ENCODE results near the gene CARD10.
"Not testable (repeated sequence)": the region's sequence is repeated elsewhere in the genome, so short reads cannot be mapped to it uniquely, and the experiment has no call there.

Gene CARD10

DNA sequence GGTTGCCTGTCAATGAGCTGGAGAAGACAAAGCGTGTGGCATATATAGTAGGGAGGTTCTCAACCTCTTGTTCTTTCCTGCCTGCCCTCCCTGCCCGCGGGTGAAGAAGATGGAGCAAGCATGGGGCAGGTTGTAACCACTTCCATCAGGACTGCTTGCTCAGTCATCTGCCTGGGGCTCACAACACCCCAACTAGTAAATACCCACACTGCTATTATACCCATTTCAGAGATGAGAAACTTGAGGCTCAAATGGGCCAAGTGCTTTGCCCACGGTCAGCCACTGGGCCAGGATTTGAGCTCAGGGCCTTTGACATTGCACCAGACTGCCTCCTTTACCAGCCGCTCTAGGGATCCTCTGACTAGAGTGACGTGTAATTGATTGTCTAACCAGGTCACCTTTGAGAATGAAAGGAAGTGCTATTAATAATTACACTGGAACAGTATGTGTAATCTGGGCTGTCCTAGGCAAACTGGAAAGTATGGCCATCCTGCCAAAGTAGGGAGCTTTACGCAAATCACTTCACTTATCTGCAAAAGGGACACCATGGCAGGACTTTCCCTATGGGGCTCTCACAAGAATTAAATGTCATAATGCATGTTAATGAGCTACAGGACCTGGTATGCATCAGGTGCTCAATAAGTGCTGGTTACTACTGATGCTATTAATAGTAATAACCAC, 38.2 kb upstream of the CARD10 start:
- in situ Hi-C loops (cut with MboI; ENCODE audit: low sequenced_read_pairs): no loop called here

DNA sequence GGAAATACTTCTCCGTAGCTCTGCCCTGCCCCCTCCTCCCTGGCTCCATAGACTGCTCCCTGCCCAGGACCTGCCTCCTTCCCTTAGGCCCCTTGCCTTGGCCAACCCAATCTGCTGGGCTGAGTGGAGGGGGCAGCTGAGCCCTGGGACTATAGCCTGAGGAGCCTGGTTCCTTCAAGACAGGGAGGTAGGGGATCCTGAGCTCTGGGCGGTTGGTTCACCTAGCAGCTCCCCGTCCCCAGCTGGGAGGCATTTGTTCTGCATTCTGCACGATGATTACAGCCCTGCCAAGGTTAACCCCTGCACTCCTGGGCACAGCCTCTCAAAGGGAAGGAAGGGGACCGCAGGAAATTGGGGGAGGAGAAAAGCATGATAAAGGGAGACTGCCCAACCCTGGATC, 37.5 kb upstream of the CARD10 start:
- in situ Hi-C loops (cut with MboI; ENCODE audit: low sequenced_read_pairs): no loop called here

DNA sequence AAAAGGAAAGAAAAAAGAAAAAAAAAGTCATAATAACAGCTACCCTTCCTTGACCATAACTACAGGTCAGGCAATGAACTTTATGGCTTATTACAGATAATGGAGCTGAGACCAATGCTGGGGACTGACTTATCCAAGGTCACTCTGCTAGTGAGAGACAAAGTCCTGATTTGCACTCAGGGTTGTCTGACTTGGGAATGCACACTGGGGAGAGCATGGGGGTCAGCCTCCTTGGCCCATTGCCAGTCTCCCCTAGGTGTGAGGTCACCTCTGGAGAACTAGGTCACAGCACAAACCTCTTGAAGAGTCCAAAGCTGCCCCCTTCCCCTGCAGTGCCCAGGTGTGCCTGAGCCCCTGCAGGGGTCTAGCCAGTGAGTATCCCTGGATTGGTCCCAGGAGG, 35.8 kb upstream of the CARD10 start:
- in situ Hi-C loops (cut with MboI; ENCODE audit: low sequenced_read_pairs): no loop called here

DNA sequence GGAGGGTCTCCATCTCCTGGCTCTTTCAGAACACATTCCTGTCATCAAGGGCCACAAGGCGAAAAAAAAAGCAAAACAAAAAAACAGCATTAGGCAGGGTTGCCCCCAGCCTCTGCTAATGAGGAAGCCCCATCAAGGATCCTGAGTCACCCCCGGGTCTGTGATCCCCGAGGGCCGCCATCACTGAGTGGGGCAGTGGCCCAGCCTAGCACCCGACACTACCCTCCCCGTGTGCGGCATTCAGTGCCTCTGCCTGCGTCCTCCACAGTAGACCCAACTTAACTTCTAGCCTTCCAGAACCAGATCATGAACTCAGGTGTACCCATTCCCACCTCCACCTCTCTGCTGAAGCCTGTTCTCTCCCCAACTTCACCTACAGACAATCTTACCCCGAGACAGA, 34.5 kb upstream of the CARD10 start:
- in situ Hi-C loops (cut with MboI; ENCODE audit: low sequenced_read_pairs): no loop called here

DNA sequence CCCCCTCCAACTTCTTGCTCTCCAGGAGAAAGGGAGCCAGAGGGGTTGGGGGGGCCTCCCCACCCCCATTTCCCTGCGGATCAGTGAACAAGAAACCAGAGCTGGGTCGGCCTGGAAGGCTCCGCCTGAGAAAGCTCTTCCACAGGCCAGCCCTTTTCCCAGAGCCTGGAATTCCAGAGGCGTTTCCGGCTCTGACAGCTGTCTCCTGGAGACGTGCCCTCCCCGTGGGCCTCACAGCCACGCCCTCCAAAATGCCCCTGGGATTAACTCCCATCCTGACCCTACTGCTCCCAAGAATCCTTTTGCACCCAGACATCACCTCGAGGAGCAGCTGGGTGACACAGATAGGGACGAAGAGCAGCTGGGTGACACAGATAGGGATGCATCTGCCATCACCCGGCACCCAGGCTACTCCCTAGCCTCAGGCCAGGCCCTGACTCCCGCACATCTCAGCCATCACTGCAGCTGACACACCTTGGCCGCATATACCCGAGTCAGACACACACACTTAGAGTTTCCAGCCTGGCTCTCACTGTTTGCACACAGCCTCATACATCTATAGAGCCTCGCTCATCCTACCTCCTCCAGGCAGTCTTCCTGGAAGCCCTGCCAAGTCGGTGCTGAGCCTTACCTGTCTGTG, 33.4 kb upstream of the CARD10 start:
- in situ Hi-C loops (cut with MboI; ENCODE audit: low sequenced_read_pairs): no loop called here

DNA sequence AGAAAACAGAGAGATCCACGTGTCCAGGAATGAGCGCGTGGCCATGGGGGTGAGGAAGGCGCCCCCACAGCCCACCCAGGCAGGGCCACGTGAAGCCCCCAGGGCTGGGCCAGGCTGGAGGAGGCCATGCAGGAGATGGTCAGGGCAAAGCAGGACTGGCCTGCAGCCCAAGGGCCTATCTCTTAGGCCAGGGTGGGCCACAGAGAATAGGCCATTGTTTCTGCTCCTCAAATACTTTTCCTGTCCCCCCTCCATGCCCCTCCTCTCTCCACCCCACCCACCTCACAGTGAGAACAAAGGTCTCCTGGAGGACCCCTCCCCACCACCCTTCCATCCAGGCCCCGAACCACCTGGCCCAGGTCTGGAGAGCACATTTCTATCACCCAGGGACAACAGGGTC, 32.8 kb upstream of the CARD10 start:
- in situ Hi-C loops (cut with MboI; ENCODE audit: low sequenced_read_pairs): no loop called here

DNA sequence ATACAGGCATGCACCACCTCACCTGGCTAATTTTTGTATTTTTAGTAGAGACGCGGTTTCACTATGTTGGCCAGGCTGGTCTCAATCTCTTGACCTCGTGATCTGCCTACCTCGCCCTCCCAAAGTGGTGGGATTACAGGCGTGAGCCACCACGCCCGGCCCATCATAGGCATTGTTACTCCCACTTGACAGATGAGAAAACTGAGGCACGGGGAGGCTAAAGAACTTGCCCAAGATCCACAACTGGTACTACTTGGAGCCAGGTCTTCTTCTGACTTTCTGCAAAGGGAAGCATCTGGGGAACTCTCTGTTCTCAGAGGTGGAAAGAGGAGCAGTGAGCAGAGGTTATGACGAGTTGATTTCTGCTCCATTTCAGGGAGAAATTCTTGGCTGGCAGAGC, 31.7 kb upstream of the CARD10 start:
- in situ Hi-C loops (cut with MboI; ENCODE audit: low sequenced_read_pairs): not testable (repeated sequence)

DNA sequence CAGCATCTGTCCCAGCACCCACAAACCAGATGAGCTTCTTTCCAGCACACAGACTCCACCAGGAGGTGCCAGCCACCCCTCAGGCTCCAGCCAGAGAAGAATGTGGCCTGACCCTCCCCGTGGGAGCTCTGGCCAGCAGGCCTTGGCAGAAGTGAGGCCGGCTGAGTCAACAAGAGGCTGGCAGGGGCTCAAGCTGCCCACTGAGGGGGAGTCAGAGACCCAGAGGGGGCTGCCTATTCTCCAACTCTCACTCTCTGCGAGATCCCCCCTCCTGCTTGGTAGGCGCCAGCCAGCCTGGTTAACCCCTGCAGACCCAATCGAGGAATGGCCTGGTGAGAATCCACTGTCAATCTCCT, 30.5 kb upstream of the CARD10 start:
- in situ Hi-C loops (cut with MboI; ENCODE audit: low sequenced_read_pairs): no loop called here

DNA sequence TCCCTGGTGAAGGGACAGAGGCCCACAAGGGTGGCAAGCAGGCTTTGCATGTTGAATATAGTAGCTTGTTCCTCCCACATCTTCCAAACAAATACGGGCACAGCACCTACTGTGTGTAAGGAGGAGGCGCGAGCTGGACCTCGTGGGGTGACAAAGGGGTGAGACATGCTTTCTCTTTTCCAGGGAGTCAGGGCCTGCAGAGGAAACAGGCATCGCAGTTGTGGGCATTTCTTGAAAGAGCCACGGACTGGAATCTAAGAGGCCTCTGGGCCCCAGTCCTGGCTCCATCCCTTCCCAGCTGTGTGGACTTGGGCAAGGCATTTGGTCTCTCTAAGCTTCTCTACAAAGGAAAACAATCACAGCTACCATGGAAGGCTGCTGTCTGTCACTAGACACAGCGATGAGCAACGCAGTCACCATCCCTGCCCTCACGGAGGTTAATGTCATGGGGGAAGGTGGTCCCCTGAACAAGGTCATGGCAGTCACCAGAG, 28.1 kb upstream of the CARD10 start:
- in situ Hi-C loops (cut with MboI; ENCODE audit: low sequenced_read_pairs): no loop called here

DNA sequence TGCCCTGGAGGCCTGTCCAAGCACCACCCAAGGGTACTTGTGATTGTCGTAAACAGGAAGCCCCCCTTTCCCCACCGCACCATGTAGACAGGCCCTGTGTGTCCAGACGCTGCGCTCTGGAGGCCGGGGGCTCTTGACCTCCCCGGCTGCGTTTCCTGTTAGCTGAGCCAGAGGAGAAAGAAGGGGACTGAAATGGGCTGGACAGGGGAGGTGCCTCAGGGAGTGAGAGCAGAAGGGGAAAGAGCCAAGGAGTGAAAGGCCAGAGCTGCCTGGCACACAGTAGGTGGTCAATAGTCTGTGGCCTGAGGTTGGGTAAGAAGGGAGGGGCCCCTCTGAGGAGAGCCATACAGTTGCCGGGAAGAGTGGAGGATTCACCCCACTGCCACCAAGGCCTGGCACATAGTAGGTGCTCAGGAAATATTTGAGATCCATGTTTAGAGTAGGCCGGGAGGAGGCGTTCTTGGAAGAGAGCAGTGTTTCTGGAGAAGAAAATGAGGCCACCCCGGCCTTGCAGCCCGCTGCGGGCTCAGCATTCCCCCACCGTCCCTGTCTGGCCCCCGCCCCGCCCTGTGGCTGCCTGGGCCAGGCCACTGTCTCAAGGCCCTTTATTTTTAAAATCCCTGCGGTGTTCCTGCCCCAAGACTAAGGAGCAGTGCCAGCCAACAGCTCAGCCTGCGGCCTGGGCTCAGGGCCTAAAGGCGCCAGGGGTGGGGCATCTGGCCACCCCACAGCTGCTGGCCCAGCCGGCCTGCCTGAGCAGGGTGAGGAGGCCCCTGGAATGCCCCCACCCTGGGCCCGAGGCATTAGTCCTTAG, 27.4 kb upstream of the CARD10 start:
- in situ Hi-C loops (cut with MboI; ENCODE audit: low sequenced_read_pairs): no loop called here

DNA sequence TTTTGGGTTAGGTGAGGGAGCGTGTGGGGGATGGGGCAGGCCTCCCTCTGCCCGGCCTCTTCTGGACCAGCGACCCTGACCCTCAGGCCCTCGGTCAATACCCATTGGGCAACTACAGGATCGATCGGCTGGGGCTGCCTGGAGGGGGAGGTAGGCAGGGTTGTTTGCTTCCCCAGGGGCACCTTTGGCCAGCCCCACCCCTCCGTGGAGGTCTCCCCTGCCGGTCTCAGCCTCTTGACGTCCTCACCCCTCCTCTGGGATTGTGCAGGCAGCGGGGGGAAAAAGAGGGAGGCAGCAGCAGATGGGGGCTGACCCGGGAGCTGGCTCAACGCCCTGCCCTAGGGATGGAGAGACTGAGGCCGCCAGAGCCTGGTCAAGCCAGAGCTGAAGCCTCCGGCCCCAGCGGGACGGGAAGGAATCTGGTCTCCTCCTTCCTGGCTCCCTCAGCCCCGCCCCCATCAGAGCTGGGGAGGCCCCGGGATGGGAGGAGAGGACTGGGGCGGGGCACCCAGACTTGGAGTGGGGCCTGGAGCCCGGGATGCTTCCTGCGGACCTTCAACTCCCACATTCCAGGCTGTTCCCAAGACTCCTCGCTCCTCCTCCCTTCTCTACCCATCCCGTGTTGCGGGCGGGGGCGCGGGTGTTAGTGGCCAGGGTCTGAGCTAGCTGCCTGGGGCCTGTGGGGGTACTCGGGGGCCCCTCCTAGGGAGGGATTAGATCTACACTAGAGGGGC, 26.7 kb upstream of the CARD10 start:
- in situ Hi-C loops (cut with MboI; ENCODE audit: low sequenced_read_pairs): no loop called here

DNA sequence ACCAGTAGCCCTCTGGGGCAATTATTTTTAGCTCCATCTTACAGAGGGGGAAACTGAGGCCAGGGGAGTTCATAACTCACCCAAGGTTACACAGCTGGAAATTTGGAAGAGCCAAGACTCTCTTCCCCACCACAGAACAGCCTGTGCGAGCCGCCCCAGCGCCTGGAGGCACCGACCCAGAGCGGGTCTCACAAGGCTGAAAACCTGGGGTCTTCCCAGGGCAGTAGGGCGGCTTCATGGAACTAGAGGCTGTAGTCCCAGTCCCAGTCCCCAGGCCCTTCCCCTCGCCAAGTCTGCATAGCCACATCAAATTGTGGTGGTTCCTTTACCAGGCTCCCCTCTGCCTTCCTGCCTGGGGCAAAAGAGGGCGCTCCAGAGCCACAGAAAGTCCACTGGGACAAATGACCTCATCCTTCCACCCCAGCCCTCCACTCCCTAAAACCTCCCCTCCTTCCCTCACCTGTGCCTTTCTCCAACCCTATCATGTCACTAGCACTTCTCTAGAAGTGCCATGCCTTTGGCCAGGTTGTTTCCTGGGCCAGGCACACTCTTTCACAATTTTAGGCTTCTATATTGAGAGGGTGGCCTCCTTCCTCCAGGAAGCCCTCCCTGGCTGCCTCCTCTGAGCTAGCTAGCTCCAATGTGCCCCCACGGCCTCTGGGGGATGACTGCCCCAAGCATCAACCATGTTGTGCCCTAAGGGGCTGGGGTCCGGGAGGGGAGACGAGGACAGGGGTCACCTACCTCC, 25.9 kb upstream of the CARD10 start:
- in situ Hi-C loops (cut with MboI; ENCODE audit: low sequenced_read_pairs): no loop called here

DNA sequence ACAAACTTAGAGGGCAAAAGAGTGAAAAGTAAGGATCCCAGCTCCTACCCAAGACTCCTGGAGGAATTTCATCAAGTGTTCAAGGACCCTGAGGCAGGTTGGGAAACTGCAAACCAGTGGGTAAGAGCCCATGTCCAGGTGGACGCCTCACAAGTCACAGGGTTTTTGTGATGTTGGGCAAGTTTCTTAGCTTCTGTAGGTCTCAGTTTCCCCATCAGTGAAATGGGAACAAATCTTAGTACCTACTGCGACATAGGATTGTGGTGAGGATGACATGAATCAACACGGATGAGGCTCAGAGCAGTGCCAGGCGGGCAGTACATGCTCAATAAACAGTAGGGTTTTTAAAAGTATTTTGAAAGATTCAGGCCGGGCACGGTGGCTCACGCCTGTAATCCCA, 23.7 kb upstream of the CARD10 start:
- in situ Hi-C loops (cut with MboI; ENCODE audit: low sequenced_read_pairs): no loop called here

DNA sequence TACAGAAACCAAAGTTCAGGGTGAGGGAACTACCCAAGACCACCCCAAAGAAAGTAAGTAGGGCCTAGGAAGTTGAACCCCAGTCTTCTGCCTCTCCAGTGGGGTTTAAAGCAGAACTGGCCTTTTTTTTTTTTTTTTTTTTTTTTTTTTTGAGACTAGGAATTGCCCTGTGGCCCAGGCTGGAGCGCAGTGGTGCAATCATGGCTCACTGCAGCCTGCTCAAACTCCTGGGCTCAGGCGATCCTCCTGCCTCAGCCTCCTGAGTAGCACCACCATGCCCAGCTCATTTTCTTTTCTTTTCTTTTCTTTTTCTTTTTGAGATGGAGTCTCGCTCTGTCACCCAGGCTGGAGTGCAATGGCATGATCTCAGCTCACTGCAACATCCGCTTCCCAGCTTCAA, 23.2 kb upstream of the CARD10 start:
- in situ Hi-C loops (cut with MboI; ENCODE audit: low sequenced_read_pairs): not testable (repeated sequence)

DNA sequence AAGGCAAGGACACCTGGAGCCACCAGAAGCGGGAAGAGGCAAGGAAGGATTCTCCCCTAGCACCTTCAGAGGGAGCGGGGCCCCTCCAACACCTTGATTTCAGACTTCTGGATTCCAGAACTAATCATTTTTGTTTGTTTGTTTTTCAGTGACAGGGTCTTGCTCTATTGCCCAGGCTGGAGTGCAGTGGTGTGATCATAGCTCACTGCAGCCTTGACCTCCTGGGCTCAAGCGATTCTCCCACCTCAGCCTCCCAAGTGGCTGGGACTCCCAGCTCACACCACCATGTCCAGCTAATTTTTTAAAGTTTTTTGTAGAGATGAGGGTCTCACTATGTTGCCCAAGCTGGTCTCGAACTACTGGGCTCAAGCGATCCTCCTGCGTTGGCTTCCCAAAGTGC, 20.6 kb upstream of the CARD10 start:
- in situ Hi-C loops (cut with MboI; ENCODE audit: low sequenced_read_pairs): not testable (repeated sequence)

DNA sequence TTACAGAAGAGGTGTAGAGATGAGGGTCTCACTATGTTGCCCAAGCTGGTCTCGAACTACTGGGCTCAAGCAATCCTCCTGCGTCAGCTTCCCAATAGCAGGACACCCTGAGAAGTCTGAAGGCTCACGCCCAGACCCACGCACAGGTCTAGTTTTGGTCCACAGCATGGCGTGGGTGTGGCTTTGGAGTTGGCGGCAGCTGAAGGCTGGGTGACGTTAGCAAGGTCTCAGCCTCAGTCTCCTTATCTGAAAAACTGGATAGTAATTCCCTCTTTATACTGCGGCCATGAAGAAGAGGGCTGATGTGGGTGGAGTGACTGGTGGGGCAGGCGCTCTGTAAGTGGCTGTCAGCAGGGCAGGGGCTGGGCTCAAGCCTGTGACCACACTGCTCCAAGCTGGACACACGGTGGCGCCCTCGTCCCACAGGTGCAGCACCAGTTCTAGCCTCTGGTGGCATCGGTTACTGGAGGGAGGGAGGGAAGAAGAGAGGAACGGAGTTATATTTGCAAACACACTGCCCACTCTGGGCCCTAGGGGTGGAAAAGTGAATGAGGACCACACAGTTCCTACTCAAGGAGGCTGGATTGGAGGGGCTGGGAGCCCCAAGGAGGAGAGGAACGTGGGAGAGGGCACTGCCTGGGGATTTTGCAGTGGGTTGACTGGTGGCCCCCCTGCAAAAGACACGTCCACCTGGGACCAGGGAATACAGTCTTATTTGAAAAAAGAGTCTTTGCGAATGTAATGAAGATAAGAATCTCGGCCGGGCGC, 19.6 kb upstream of the CARD10 start:
- in situ Hi-C loops (cut with MboI; ENCODE audit: low sequenced_read_pairs): no loop called here

DNA sequence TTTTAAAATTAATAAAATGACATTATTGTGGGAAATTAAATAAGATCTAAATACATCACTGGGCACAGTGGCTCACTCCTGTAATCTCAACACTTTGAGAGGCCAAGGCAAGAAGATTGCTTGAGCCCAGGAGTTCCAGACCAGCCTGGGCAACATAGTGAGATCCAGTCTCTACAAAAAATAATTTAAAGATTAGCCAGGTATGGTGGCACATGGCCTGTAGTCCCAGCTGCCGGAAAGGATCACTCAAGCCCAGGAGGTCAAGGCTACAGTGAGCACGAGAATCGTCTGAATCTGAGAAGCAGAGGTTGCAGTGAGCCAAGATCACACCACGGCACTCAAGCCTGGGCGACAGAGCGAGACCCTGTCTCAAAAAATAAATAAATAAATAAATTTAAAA, 15.9 kb upstream of the CARD10 start:
- in situ Hi-C loops (cut with MboI; ENCODE audit: low sequenced_read_pairs): no loop called here

DNA sequence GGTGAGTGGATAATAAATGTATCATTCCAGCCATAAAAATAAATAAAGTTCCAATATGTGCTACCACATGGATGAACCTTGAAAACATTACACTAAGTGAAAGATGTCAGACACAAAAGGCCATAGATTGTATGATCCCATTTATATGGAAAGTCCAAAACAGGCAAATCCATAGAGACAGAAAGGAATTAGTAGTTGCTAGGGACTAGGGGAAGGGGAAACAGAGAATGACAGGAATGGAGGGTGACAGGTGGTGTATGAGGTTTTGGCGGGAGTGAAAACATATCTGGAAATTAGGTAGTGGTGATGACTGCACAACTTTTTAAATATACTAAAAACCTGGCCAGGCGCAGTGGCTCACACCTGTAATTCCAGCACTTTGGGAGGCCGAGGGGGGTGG, 15.2 kb upstream of the CARD10 start:
- in situ Hi-C loops (cut with MboI; ENCODE audit: low sequenced_read_pairs): no loop called here

DNA sequence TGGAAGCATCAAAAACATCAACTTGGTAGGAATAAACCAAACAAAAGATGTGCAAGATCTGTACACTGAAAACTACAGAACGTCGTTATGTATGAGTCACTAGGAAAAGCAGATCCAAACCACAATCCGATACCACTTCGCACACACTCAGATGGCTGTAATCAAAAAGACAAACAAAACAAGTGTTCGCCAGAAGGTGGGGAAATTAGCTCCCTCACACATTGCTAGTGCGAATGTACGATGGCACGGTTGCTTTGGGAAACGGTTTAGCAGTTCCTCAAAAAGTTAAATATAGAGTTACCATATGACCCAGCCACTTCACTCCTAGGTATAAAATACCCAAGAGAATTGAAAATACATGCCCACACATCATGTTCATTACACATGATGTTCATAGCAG, 14.8 kb upstream of the CARD10 start:
- in situ Hi-C loops (cut with MboI; ENCODE audit: low sequenced_read_pairs): no loop called here

All from HL-60/S4 treated with retinoic acid at 250 ng/mL for 4 days and 3 days (cell line).